Measurements from ENCODE around the gene ST14.

DNA sequence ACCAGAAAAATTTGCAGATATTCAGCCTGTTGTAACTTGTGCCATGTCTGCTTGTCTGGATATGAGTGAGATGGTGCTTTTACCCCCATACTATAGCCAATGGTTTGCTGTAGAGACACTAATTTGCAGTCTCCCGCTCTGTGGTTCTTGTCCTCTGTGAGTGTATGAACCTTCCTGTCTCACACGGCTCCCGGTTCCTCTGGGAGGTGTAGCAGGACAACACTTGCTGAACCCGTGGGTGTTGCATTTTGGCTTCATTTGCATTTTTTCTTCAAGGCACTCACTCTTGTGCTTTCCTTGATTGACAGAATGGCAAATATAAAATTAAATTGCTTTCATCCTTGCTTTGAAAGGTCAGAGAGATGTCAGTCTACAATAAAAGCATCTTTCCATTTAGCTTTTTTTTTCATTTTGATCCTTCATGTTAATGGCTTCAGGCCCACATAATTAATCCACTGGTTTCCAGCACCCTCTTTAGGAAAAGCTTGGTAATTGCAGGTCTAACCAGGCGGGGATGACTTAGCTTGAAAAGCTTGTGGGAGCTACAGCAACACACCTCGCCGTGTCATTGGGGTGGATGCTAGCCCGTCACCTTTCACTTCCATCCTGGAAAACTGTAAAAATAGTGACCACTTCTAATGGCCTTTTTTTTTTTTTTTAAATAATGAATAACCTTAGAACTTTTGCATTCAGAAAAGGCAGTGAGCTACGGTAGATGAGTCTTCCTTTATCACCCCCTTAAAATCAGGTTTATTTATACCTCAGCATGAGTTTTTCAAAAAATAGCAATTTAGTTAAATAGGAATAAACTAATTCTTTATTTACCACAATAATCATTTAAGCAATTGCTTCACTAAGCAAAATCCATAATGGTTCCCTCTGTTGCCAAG, 27.4 kb upstream of the ST14 start:
- peak; percentile 94 for TF ChIP-seq CTCF (conservative IDR thresholded peaks at IDR 0.05; ENCODE audit: low read depth, low read length)
- no peak for TF ChIP-seq EZH2 (IDR thresholded peaks at IDR 0.05; ENCODE audit: borderline replicate concordance, low read depth, low read length, poor library complexity, severe bottlenecking)
